IMR-90 (cell line): ENCODE data around the gene E2F3. TPM values are rescaled to one million over a fixed set of nuclear protein-coding genes. Genes with fewer than 3 reads are reported as not detected.

Experiments
- ATAC-seq: fragments of 200-7000 bp; cut with Tn5 transposase; 2 replicates; pipeline ENCODE4 v1.9.1; 2020; ENCODE audit warnings: low read depth, mild to moderate bottlenecking, moderate library complexity
- BruUV-seq: library from RNA; stranded (reverse); fragments of 400-500 nt; replicated peaks from 2 replicates; lab custom pipeline; 2021; lab: Mats Ljungman, UMichigan
- CTCF ChIA-PET: fragments of 300-600 bp; formaldehyde crosslinking; extraction: SDS; loops from one replicate; lab custom pipeline; 2021; ENCODE audit warnings: antibody characterized with exemption; lab: Yijun Ruan, JAX
- POLR2A ChIA-PET: fragments of 300-600 bp; sonication (Branson Sonifier 250); formaldehyde crosslinking; loops from one replicate; lab custom pipeline; 2022; ENCODE audit warnings: antibody characterized with exemption; ENCODE audit not compliant: unreplicated experiment; lab: Charles Lee
- DNase-seq: peaks from one replicate; pipeline ENCODE4 v3.0.0; 2013
- H2AFZ ChIP-seq: replicated peaks from 2 replicates; pipeline ENCODE3; 2013; ENCODE audit warnings: low read length, mild to moderate bottlenecking; ENCODE audit not compliant: poor library complexity
- H2AK5ac ChIP-seq: 2 replicates; pipeline ENCODE4 v1.6.1; 2013; ENCODE audit warnings: low read depth, low read length, inconsistent platforms
- H2AK9ac ChIP-seq: replicated peaks from 2 replicates; pipeline ENCODE3; 2013; ENCODE audit warnings: mild to moderate bottlenecking, low read depth, low read length, moderate library complexity; ENCODE audit not compliant: poor library complexity
- H2BK120ac ChIP-seq: 2 replicates; pipeline ENCODE4 v1.6.1; 2013; ENCODE audit warnings: low read depth, low read length, inconsistent platforms
- H2BK15ac ChIP-seq: 3 replicates; pipeline ENCODE4 v1.6.1; 2013; ENCODE audit warnings: low read depth, low read length, inconsistent platforms
- H2BK20ac ChIP-seq: 2 replicates; pipeline ENCODE4 v1.6.1; 2013; ENCODE audit warnings: low read depth, mild to moderate bottlenecking, inconsistent platforms, low read length, moderate library complexity
- H2BK5ac ChIP-seq: 2 replicates; pipeline ENCODE4 v1.6.1; 2013; ENCODE audit warnings: mild to moderate bottlenecking, low read depth, low read length, inconsistent platforms; ENCODE audit not compliant: poor library complexity, severe bottlenecking
- H3K14ac ChIP-seq: replicated peaks from 2 replicates; pipeline ENCODE4 v1.6.1; 2013; ENCODE audit warnings: low read depth, low read length, inconsistent platforms
- H3K18ac ChIP-seq: 2 replicates; pipeline ENCODE4 v1.6.1; 2013; ENCODE audit warnings: low read depth, low read length, control low read depth
- H3K23ac ChIP-seq: 2 replicates; pipeline ENCODE4 v1.6.1; 2013; ENCODE audit warnings: low read depth, low read length, inconsistent platforms
- H3K27ac ChIP-seq: 2 replicates; pipeline ENCODE4 v1.5.1; 2013; ENCODE audit warnings: mild to moderate bottlenecking, control low read depth, low read length; ENCODE audit not compliant: insufficient read depth
- H3K27me3 ChIP-seq: 2 replicates; pipeline ENCODE4 v1.6.1; 2013; ENCODE audit warnings: low read length; ENCODE audit not compliant: control insufficient read depth, insufficient read depth
- H3K36me3 ChIP-seq: 2 replicates; pipeline ENCODE4 v1.6.1; 2013; ENCODE audit warnings: low read length, mixed read lengths; ENCODE audit not compliant: control insufficient read depth, insufficient read depth
- H3K4ac ChIP-seq: 2 replicates; pipeline ENCODE4 v1.6.1; 2013; ENCODE audit warnings: low read depth, low read length, inconsistent platforms
- H3K4me1 ChIP-seq: 2 replicates; pipeline ENCODE4 v1.6.1; 2013; ENCODE audit warnings: low read length, mixed read lengths; ENCODE audit not compliant: control insufficient read depth, insufficient read depth
- H3K4me2 ChIP-seq: 2 replicates; pipeline ENCODE4 v1.6.1; 2013; ENCODE audit warnings: low read depth, mild to moderate bottlenecking, control low read depth, low read length, moderate library complexity
- H3K4me3 ChIP-seq: 2 replicates; pipeline ENCODE4 v1.5.1; 2013; ENCODE audit warnings: low read depth, mild to moderate bottlenecking, control low read depth, low read length, moderate library complexity; ENCODE audit not compliant: insufficient read depth
- H3K56ac ChIP-seq: 2 replicates; pipeline ENCODE4 v1.6.1; 2013; ENCODE audit warnings: low read length, inconsistent platforms; ENCODE audit not compliant: insufficient read depth; ENCODE audit errors: extremely low read depth
- H3K79me1 ChIP-seq, 2 experiments: 2 replicates each; pipeline ENCODE4 v1.6.1; 2013; ENCODE audit warnings: low read length in 2 of 2, inconsistent platforms in 1 of 2, low read depth in 1 of 2
- H3K9ac ChIP-seq: 2 replicates; pipeline ENCODE4 v1.6.1; 2013; ENCODE audit warnings: low read depth, low read length, control low read depth
- H3K9me1 ChIP-seq: 2 replicates; pipeline ENCODE4 v1.6.1; 2013; ENCODE audit warnings: low read length, inconsistent platforms; ENCODE audit not compliant: insufficient read depth
- H3K9me3 ChIP-seq: 2 replicates; pipeline ENCODE4 v1.6.1; 2013; ENCODE audit warnings: low read length; ENCODE audit not compliant: control insufficient read depth, insufficient read depth
- H4K20me1 ChIP-seq: 2 replicates; pipeline ENCODE4 v1.6.1; 2013; ENCODE audit warnings: low read length, inconsistent platforms; ENCODE audit not compliant: insufficient read depth
- H4K5ac ChIP-seq: 2 replicates; pipeline ENCODE4 v1.6.1; 2013; ENCODE audit warnings: mild to moderate bottlenecking, low read depth, low read length, control low read depth
- H4K8ac ChIP-seq, 2 experiments: 2 replicates each; pipeline ENCODE4 v1.6.1; 2013; ENCODE audit warnings: low read depth in 2 of 2, low read length in 2 of 2, control low read depth in 1 of 2, inconsistent platforms in 1 of 2
- H4K91ac ChIP-seq: 2 replicates; pipeline ENCODE4 v1.6.1; 2013; ENCODE audit warnings: low read depth, low read length, inconsistent platforms; ENCODE audit not compliant: insufficient read depth
- CEBPB ChIP-seq: IDR thresholded peaks from 2 replicates; pipeline ENCODE4 v1.6.1; 2012; ENCODE audit warnings: low read depth, low read length, improper control_type of control experiment
- CTCF ChIP-seq: conservative IDR thresholded peaks from 2 replicates; pipeline ENCODE4 v1.5.1; 2012; ENCODE audit warnings: mild to moderate bottlenecking, low read depth, low read length, improper control_type of control experiment
- ELK1 ChIP-seq: fragments of 150-350 bp; IDR thresholded peaks from 2 replicates; pipeline ENCODE4 v1.6.1; 2016; ENCODE audit warnings: low read depth, mild to moderate bottlenecking, low read length, moderate library complexity, borderline replicate concordance
- MAZ ChIP-seq: IDR thresholded peaks from 2 replicates; pipeline ENCODE4 v1.6.1; 2012; ENCODE audit warnings: low read depth, mild to moderate bottlenecking, low read length, improper control_type of control experiment, moderate library complexity, borderline replicate concordance
- NFE2L2 ChIP-seq: fragments of 150-350 bp; IDR thresholded peaks from 2 replicates; pipeline ENCODE4 v1.6.1; 2016; ENCODE audit warnings: low read depth, mild to moderate bottlenecking, low read length
- RAD21 ChIP-seq: IDR thresholded peaks from 2 replicates; pipeline ENCODE4 v1.6.1; 2012; ENCODE audit warnings: low read length, improper control_type of control experiment
- RCOR1 ChIP-seq: IDR thresholded peaks from 2 replicates; pipeline ENCODE4 v1.6.1; 2012; ENCODE audit warnings: mild to moderate bottlenecking, low read length, improper control_type of control experiment; ENCODE audit not compliant: insufficient replicate concordance
- RFX5 ChIP-seq: IDR thresholded peaks from 2 replicates; pipeline ENCODE4 v1.8.0; 2012; ENCODE audit warnings: low read depth, mild to moderate bottlenecking, low read length, moderate library complexity
- SMC3 ChIP-seq: fragments of 150-350 bp; IDR thresholded peaks from 2 replicates; pipeline ENCODE4 v1.6.1; 2016; ENCODE audit warnings: low read depth, mild to moderate bottlenecking, antibody characterized with exemption, low read length, moderate library complexity
- USF2 ChIP-seq: fragments of 150-350 bp; IDR thresholded peaks from 2 replicates; pipeline ENCODE4 v1.6.1; 2017; ENCODE audit warnings: mild to moderate bottlenecking, antibody characterized with exemption, low read length, low read depth
- WGBS, 2 experiments: methylation state at CpG; one replicate each; pipeline versions ENCODE4 v1.1.5 to v1.1.7; 2013; ENCODE audit warnings: missing lambda C conversion rate in 2 of 2; ENCODE audit not compliant: insufficient read length in 1 of 2; ENCODE audit errors: extremely low coverage in 2 of 2; 5-methylcytosine and 5-hydroxymethylcytosine counted together
- dilution Hi-C: fragments of 300-500 bp; cut with HindIII; formaldehyde crosslinking; loops from one replicate; pipeline ENCODE4 v1.14.3; 2018; ENCODE audit warnings: low sequenced_read_pairs; ENCODE audit not compliant: unreplicated experiment
- in situ Hi-C: fragments of 300-500 bp; cut with MboI; formaldehyde crosslinking; loops from 3 replicates; pipeline ENCODE4 v1.14.3; 2019; ENCODE audit warnings: low sequenced_read_pairs, inconsistent platforms, mixed read lengths
- intact Hi-C: fragments of 100-400 bp; cut with micrococcal nuclease; formaldehyde crosslinking; loops from 2 replicates; pipeline ENCODE4 v1.10.0; 2022
- polyA plus RNA-seq, 3 experiments: library from polyadenylated mRNA; depleted of rRNA; stranded (reverse); fragments of >200 nt; gene quantifications; 2 replicates each; pipeline ENCODE4 v1.2.3, GENCODE V29; 2012; ENCODE audit warnings: low replicate concordance in 1 of 3
- total RNA-seq: library from RNA; depleted of rRNA; stranded (reverse); fragments of >200 nt; gene quantifications from 2 replicates; pipeline ENCODE4 v1.2.3, GENCODE V29; 2012

E2F3 gene
- total and polyA plus RNA-seq, 2 of the 4 experiments (the other 2 are of a cell fraction): 2.3 to 8.2 TPM

GRCh38 chr6:20490591-20490990 is 88.9 kb downstream of the E2F3 start:
- Histone ChIP-seq H3K9me3 (no peaks in the 10 kb centered on the region), H3K79me1 (peaks cover 10 to 35% of the 10 kb centered on the region in 2 experiments), H2BK20ac (no peak overlapping the region), H3K14ac (no peak overlapping the region), H4K8ac (no peak overlapping the region), H2BK120ac (no peak overlapping the region), H4K5ac (no peak overlapping the region), H2BK5ac (no peak overlapping the region), H4K91ac (no peak overlapping the region), H2AK5ac (no peak overlapping the region), H3K36me3 (peaks cover 28% of the 10 kb centered on the region), H3K56ac (no peak overlapping the region), H3K4me2 (no peak overlapping the region), H2AK9ac (no peak overlapping the region), H3K23ac (no peak overlapping the region), H4K20me1 (no peaks in the 10 kb centered on the region; the same call in 1 of the 2 replicates), H3K27ac (no peak overlapping the region), H3K27me3 (no peaks in the 10 kb centered on the region), H3K9me1 (peaks cover 6% of the 10 kb centered on the region; the same call in 1 of the 2 replicates), H3K9ac (no peak overlapping the region), H3K18ac (no peak overlapping the region), H2AFZ (no peak overlapping the region), H3K4ac (no peak overlapping the region), H3K4me1 (no peaks in the 10 kb centered on the region), H3K4me3 (no peak overlapping the region), H2BK15ac (no peak overlapping the region)
- ATAC-seq: no peak
- no peak for DNase-seq
- in situ Hi-C loops: no loop called here
- BruUV-seq: no TSS peak
- TF ChIP-seq CEBPB: no peak
- TF ChIP-seq RFX5: no peak
- TF ChIP-seq SMC3: no peak
- no peak for TF ChIP-seq CTCF
- TF ChIP-seq RCOR1: no peak
- no peak for TF ChIP-seq NFE2L2
- TF ChIP-seq MAZ: no peak
- TF ChIP-seq USF2: no peak
- TF ChIP-seq ELK1: no peak
- TF ChIP-seq RAD21: no peak
- dilution Hi-C loops: no loop called here
- WGBS, 2 experiments: no CpG with 5 or more reads among the region's 6 CpGs
- intact Hi-C loops: no loop called here
- CTCF ChIA-PET: no interaction called here
- POLR2A ChIA-PET: no interaction called here
